ENCODE data around the gene PRMT7.

The PRMT7 gene

GRCh38 chr16:68267612-68268405 is 43.0 kb upstream of the PRMT7 start:
- Histone ChIP-seq H3K4me1 (ENCODE audit: control insufficient read depth in 1 of 2, insufficient read depth in 1 of 2, low read depth in 1 of 2, low read length in 1 of 2) (peaks cover 21 to 23% of the 10 kb centered on the region in 2 experiments), H3K27me3 (no peaks in the 10 kb centered on the region), H3K36me3 (no peaks in the 10 kb centered on the region), H3K4me3 (ENCODE audit: low read depth in 1 of 2, low read length in 1 of 2) (no peak overlapping the region), H3K9me3 (no peaks in the 10 kb centered on the region), H3K27ac (no peak overlapping the region)
- no peak for TF ChIP-seq CTCF (IDR thresholded peaks at IDR 0.05)

DNA sequence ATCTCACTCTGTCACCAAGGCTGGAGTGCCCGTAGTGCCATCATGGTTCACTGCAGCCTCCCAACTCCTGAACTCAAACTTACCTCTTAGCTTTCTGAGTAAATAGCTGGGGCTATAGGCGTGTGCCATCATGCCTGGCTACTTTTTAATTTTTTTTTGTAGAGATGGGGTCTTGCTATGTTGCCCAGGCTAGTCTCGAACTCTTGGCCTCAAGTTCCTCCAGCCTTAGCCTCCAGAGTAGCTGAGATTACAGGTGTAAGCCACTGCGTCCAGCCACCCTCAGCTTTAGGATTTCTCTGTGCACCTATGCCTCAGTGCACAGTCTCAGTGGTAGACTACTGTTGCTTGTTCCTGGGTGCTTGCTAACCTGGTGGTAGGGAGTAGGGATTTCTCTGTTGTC is 41.0 kb upstream of the PRMT7 start:
- Histone ChIP-seq H3K4me3 (ENCODE audit: low read depth in 1 of 2, low read length in 1 of 2) (no peak overlapping the region), H3K9me3 (no peaks in the 10 kb centered on the region), H3K36me3 (no peaks in the 10 kb centered on the region), H3K27me3 (no peaks in the 10 kb centered on the region), H3K27ac (no peak overlapping the region), H3K4me1 (ENCODE audit: control insufficient read depth in 1 of 2, insufficient read depth in 1 of 2, low read depth in 1 of 2, low read length in 1 of 2) (peaks cover 9 to 11% of the 10 kb centered on the region in 2 experiments)
- no peak for TF ChIP-seq CTCF (IDR thresholded peaks at IDR 0.05)

- no peak for TF ChIP-seq CTCF (IDR thresholded peaks at IDR 0.05)
- H3K27ac ChIP-seq = no peak overlapping the region
- H3K27me3 ChIP-seq = no peaks in the 10 kb centered on the region
- H3K4me3 ChIP-seq (ENCODE audit: low read depth in 1 of 2, low read length in 1 of 2) = no peak overlapping the region
- no peaks in the 10 kb centered on the region for H3K9me3 ChIP-seq
- H3K36me3 ChIP-seq = no peaks in the 10 kb centered on the region
- peaks cover 4 to 5% of the 10 kb centered on the region in 2 experiments for H3K4me1 ChIP-seq (ENCODE audit: control insufficient read depth in 1 of 2, insufficient read depth in 1 of 2, low read depth in 1 of 2, low read length in 1 of 2)
These were observed 40.5 kb upstream of the PRMT7 start for GRCh38 chr16:68270353-68270752.

GRCh38 chr16:68272507-68273209 is 38.2 kb upstream of the PRMT7 start:
- Histone ChIP-seq H3K27ac (no peak overlapping the region), H3K4me3 (ENCODE audit: low read depth in 1 of 2, low read length in 1 of 2) (no peak overlapping the region), H3K4me1 (ENCODE audit: control insufficient read depth in 1 of 2, insufficient read depth in 1 of 2, low read depth in 1 of 2, low read length in 1 of 2) (no peaks in the 10 kb centered on the region), H3K36me3 (no peaks in the 10 kb centered on the region), H3K9me3 (no peaks in the 10 kb centered on the region), H3K27me3 (no peaks in the 10 kb centered on the region)
- no peak for TF ChIP-seq CTCF (IDR thresholded peaks at IDR 0.05)

GRCh38 chr16:68273459-68273858 is 37.4 kb upstream of the PRMT7 start:
- Histone ChIP-seq H3K27ac (no peak overlapping the region), H3K4me3 (ENCODE audit: low read depth in 1 of 2, low read length in 1 of 2) (no peak overlapping the region), H3K4me1 (ENCODE audit: control insufficient read depth in 1 of 2, insufficient read depth in 1 of 2, low read depth in 1 of 2, low read length in 1 of 2) (no peaks in the 10 kb centered on the region), H3K36me3 (no peaks in the 10 kb centered on the region), H3K9me3 (no peaks in the 10 kb centered on the region), H3K27me3 (no peaks in the 10 kb centered on the region)
- no peak for TF ChIP-seq CTCF (IDR thresholded peaks at IDR 0.05)
